OCI-M2 (cell line): ENCODE measurements around the gene PNPLA4.

Source experiments
- DNase-seq: peaks from one replicate; lab custom pipeline; 2025; ENCODE audit not compliant: unreplicated experiment; lab: John Stamatoyannopoulos, UW

The PNPLA4 gene

DNA sequence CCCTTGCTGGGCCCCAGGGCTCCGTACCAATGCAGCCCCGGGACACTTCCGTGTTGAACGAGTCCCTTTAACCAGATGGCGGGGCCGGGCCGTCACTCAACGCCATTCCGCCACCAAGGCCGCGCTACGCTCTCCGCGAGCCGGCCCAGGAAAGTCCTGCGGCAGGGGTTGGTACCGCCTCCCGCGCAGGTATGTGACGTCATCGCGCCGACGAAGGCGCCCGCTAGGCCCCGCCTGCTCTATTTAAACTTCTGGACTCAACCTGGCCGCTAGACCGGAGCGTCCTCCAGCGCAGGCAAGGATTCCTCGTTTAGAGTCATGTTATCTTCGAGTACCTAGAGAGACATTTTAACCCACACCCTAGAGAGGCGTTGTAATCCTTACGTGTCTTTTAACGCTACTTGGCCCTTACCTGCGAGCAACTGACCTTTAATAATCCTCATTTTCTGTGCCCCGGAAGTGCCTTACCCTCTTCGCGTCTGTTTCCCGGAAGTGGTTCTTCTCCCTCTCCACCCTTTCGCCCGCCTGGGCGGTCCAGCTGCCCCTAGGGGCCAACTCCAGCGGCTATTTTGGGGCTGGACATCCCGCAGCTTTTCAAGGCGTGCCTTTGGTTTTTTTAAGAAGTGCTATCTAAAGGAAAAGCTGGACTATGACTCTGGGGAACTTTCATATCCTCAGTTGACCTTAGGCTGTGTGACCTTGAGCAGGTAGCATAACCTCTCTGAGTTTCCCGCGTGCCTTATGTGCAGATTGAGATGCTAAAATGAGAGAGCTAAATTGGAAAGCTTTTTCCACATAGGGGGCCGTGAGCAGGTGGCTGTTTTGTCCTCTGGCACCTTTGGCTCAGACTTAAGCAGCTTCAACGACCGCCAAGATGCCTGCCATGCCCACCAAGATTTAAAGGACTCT is at the start of gene PNPLA4:
Gene PNPLA4, minus strand, starts transcription at position 155 of the 909 bp plus-strand sequence. CDS start 1,294 bp downstream, outside the sequence.
- DNase-seq: no peak

DNA sequence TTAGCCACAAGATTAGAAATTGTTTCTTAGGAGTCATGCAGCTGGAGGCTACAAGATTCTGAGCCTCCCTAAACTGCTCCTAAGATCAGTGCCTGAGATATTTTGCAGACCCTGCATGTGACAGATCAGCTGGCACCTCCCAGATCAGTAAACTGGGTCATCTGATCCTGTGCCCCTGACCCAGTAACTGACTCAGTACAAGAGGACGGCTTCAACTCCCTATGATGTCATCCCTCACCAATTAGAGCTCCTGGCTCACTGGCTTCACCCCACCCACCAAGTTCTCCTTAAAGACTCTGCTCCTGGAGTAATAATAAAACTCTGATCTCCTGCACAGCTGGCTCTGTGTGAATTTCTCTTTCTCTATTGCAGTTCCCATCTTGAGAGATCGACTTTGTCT is 45.4 kb upstream of the PNPLA4 start:
- DNase-seq: no peak

GRCh38 chrX:7970428-7970827 is 43.2 kb upstream of the PNPLA4 start:
- DNase-seq: no peak

DNA sequence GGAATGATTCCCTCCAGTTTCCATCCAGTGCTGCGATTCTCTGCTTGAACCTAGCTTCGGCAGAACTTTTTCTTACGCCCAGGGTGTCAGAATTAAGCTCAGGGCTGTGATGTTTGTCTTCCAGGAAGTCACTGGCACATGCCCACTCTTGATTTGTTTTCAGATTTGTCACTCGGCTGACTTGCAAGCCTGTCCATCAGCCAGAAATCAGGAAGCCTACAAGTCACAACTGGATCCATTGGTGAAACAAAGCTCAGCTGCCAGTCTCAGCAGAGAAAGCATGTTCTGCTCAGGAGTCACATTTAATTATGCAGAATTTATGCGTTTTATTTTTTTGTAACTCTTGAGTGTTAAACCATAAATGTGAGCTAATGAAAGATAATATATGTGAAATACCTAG is 38.2 kb upstream of the PNPLA4 start:
- no peak for DNase-seq

- no peak for DNase-seq
Measured at GRCh38 chrX:7960246-7960645, 33.0 kb upstream of the PNPLA4 start.

DNA sequence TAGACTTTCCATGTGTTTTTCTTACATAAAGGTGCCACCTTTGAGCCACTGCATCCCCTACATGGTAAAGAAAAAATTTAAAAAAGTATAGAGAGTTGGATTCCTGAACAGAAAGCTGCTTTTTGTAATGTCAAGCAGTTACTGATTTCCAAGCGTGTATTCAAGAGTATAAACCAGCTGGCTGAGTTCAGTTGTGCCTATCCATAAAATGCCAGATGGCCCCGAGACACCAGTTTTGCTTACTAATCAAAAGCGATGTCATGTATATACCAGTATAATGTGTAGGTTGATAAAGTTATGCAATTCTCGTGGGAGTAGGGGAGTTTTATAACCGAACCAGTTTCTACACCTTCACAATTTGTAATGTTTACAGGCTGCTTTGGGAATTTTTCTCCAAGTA is 26.2 kb upstream of the PNPLA4 start:
- no peak for DNase-seq

- DNase-seq: no peak
Measured at GRCh38 chrX:7950865-7951264, 23.7 kb upstream of the PNPLA4 start.

DNA sequence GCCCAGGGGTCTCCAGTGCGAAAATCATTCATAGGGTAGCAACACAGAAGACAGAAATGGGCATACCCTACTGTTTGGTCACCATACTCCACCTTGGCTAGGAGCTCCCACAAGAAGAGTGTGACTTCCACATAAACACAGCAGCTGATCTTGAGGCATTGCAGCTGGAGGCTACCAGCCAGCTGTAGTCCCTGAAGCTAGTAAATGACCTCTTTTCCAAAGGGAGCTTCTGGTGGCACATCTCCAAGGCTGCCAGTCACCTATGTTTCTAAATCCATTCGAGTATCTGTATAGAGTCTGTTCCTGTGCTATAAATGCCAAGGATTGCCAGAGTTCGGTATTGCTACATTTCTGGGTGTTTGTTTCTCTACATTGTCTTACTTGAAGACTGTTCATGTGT is 21.3 kb upstream of the PNPLA4 start:
- DNase-seq: no peak

GRCh38 chrX:7946960-7947359 is 19.7 kb upstream of the PNPLA4 start:
- DNase-seq: no peak

DNA sequence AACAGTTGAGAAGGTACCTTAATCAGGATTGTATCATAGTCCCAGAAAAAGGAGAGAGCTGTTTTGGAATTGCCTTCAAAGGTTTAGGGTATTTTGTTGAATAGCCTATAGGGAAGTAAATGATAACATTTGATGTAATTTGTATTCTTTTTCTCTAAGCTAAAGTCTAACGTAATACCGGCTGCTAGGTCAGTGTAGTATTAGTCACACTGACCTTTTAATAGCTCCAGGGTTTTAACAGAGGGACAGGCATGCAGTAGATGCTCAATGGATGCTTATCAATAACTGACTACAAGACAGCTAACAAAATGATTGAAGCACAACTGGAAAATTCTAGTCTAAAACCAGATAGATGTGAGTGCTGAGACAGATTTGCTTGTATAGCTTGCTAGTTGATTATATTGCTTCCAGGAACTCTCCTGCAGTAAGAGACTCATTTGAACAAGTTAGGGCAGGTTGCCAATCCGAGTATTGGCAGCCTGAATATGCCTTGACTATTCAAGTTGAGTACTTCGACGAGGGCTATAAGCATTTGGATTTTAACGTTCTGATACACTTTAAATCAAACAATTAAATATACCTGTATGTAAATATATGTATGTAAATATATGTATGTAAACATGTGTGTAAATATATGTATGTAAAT is 16.5 kb upstream of the PNPLA4 start:
- no peak for DNase-seq

DNA sequence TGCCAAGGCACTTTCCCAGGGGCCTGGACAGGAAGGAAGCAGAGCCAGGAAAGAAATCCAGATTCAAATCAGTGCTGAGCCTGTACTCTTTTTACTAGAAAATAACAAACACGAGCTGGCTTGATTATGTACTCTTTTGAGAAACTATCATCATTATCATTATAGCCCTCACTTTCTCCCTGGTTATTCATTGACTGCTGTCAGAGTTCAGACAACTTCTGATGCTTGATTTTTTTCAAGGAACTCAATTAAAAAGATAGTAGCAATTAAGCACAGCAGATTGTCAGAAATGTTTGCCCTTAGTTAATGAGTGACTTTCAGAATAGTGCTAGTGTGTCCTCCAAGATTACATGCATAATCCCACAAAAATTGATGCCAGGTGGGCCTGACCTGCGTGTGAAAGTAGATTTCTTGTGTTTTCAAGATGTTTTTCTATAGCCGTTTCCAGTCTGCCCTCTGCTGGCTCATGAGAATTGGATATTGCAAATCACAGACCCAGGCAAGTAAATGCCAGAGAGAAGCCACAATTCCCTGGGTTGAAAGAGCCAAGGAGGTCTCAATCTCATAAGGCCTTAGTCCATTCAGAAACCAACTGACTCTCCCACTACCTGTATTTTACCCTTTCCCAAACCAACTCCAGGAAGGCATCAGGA is 14.3 kb upstream of the PNPLA4 start:
- DNase-seq: no peak

DNA sequence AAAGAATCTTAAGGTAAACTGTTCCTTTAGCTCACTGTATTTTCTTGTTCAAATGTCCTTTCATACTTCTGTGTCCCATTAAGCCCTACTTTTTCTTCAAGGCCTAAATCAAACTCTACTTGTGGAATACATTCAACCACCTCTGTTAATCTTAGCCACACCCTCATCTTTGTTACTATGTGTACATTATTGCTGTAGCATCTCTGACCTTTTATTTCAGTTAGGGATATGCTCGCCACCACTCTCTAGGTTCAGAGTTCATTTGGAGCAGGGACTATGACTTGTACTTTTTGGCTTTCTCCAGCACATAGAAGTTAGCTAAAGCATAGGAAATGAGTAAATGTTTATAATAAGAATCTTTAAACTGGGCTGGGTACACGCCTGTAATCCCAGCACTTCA is 6.8 kb upstream of the PNPLA4 start:
- DNase-seq: no peak

DNA sequence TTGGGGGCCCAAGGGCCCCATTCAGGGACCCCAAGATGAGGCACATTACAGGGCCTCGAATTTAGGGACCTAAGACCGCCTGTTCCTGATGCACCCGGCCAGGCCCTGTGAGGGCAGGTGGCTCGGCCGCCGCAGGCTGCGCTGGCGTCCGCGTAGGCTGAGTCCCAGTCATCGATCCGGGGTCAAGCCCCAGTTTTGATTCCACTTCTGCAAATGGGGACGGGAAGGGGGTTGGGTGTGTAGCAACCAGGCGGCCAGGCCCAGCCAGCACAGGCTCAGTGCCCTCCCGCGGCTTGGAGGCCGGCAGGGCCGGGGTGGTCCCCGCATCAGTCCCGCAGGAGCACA is 327 bp downstream of the PNPLA4 start:
- no peak for DNase-seq

DNA sequence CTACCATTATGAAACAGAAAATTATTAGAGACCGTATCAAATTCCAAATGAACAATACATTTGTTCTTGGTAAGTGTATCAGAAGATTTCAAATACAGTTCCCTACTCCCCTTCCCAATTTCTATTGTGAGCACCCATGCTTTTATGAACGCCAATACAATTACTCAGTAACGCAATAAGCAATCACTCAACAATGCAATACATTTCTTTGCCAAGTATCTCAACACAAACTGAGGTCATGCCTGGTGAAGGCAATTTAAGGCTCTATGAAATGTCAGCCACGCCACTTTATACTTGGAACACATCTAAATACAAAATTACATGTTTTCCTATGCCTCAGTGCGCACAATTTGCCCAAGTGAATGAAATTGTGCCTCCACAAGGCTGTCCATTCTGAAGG is 712 bp downstream of the PNPLA4 start:
- DNase-seq: no peak

GRCh38 chrX:7925867-7926472 is 1.2 kb downstream of the PNPLA4 start:
- no peak for DNase-seq

GRCh38 chrX:7921750-7922149 is 5.5 kb downstream of the PNPLA4 start:
- no peak for DNase-seq

GRCh38 chrX:7908821-7909220 is 18.4 kb downstream of the PNPLA4 start:
- DNase-seq: no peak

GRCh38 chrX:7904562-7904961 is 22.7 kb downstream of the PNPLA4 start:
- no peak for DNase-seq

DNA sequence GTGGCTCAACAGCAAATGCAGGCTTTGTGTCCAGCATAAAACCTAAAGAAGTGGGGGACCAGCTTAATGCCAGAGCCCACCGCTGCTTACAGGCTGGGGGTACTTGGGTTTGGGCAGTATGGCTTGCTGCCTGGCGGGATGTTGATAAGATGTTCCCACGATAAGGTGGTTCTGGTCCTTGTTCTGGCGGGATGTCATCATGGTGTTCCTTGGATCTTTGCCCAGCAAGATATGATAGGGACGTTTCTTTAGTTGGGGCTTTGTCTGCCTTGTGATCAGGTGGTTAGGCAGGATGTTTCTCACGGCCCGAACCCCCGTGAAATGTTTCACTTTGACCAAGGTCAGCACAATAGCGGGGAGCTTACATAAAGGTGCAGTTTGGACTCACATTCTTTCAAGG is 35.3 kb downstream of the PNPLA4 start:
- no peak for DNase-seq

GRCh38 chrX:7889680-7890079 is 37.5 kb downstream of the PNPLA4 start:
- DNase-seq: no peak

DNA sequence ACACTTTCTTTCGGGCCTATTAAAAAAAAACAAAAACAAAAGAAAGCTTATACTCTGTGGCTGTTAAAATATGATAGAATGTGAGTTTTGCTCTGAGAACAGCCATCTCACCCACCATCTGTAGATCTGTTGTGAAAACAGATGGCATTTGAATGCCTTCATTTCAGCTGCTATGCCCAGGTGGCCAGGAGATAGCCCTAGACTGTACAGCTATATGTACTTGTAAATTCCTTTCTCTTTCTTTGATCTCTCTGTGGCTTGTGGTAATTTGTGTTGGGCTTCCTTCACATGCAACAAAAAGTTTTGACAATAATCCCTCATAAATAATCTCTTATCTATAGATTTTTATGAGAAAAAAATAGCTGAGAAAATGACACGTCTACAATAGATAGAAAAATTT is 38.1 kb downstream of the PNPLA4 start:
- no peak for DNase-seq

DNA sequence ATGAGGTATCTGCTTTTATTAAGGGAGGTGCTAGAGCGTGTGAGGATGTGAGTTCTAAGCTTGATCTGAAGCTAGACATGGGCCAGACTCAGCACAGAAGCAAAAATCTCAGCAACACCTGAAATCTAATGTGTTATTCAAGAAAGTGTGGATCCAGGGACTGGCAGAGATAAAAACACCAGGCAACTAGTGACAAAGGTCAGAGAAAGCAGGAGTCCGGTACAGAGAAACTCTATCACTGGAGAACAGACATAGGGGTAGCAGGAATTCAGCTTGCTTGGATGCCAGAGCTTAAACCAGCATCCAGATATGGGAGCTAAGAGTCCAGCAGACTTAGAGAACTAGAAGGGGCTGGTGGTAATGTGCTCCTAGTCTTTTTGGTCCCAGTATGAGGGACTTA is 50.3 kb downstream of the PNPLA4 start:
- no peak for DNase-seq
